ENCODE measurements around the gene DOCK2. TPM values are rescaled to one million over a fixed set of nuclear protein-coding genes. Genes with fewer than 3 reads are reported as not detected.

Gene DOCK2
- total RNA-seq, 1 donor from 2014 or later = 6.5 TPM

DNA sequence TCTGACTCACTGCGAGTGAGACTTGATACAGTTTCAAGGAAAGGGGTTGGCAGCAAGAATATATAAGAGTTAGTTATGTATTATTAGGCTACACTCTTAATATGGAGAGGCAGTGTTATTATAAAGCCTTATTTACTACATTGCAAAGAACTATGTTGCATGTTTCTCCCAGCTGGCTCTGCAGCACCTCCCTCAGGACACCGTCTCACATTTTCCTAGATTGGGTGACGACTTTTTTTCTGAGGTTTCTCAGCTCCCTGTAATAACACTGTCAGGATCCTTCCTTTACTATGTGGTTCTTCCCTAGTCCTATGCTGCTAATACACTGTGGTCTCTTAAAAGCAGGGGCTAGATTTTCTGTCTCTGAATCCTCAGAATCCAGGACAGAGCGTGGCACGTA is 189.5 kb downstream of the DOCK2 start:
- Mint-ChIP-seq H3K4me1 (ENCODE audit: unreplicated experiment) (no peaks in the 10 kb centered on the region), H3K4me3 (ENCODE audit: unreplicated experiment) (no peak overlapping the region), H3K27ac (ENCODE audit: unreplicated experiment) (no peak overlapping the region), H3K9me3 (ENCODE audit: unreplicated experiment) (no peaks in the 10 kb centered on the region), H3K36me3 (ENCODE audit: low read depth, unreplicated experiment) (no peaks in the 10 kb centered on the region), H3K27me3 (ENCODE audit: unreplicated experiment) (no peaks in the 10 kb centered on the region)
- no peak for DNase-seq (ENCODE audit: low spot score)
- TF ChIP-seq, protein P1, sequence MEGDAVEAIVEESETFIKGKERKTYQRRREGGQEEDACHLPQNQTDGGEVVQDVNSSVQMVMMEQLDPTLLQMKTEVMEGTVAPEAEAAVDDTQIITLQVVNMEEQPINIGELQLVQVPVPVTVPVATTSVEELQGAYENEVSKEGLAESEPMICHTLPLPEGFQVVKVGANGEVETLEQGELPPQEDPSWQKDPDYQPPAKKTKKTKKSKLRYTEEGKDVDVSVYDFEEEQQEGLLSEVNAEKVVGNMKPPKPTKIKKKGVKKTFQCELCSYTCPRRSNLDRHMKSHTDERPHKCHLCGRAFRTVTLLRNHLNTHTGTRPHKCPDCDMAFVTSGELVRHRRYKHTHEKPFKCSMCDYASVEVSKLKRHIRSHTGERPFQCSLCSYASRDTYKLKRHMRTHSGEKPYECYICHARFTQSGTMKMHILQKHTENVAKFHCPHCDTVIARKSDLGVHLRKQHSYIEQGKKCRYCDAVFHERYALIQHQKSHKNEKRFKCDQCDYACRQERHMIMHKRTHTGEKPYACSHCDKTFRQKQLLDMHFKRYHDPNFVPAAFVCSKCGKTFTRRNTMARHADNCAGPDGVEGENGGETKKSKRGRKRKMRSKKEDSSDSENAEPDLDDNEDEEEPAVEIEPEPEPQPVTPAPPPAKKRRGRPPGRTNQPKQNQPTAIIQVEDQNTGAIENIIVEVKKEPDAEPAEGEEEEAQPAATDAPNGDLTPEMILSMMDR (IDR thresholded peaks at IDR 0.05; ENCODE audit: unreplicated experiment) = no peak

DNA sequence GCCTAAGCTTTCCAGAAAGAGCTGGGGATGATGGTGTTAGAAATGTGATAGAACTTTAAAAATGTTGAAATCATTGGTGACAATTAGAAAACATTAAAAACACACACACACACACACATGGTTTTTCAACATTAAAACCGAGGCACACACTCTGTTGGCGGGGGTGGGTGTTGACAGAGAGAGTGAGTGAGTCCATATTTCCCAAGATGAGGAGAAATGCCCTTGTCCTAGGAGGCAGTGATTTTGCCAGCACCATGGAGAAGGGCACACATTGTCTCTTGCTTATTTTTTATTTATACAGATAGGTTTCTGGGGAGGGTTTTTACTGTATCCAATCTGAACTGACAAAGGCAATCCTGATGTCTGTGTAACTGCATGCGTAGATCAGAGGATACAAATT is 190.7 kb downstream of the DOCK2 start:
- Mint-ChIP-seq H3K4me3 (ENCODE audit: unreplicated experiment) (no peak overlapping the region), H3K9me3 (ENCODE audit: unreplicated experiment) (no peaks in the 10 kb centered on the region), H3K4me1 (ENCODE audit: unreplicated experiment) (peaks cover 5% of the 10 kb centered on the region), H3K27me3 (ENCODE audit: unreplicated experiment) (no peaks in the 10 kb centered on the region), H3K27ac (ENCODE audit: unreplicated experiment) (no peak overlapping the region), H3K36me3 (ENCODE audit: low read depth, unreplicated experiment) (no peaks in the 10 kb centered on the region)
- TF ChIP-seq, protein P1 (IDR thresholded peaks at IDR 0.05; ENCODE audit: unreplicated experiment) = no peak
- DNase-seq (ENCODE audit: low spot score) = no peak

DNA sequence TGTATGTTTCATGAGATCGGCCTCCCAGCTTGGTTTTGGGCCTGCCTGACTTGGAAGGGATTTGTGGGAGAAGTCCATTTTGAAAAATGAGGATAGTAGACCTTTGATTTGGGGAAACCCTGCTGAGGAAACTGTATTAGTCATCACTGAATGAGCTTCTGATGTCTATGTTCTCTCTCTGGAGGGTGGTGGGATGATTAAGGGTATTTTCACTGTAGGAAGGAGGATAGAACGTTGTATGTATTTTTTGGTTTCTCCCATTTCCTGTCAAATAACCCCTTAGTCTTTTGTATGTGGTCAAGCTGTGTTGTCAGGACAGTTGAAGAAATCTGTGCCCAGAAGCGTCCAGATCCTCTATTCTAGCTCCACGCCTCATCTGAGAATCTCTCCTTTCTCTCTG is 191.3 kb downstream of the DOCK2 start:
- no peak for DNase-seq (ENCODE audit: low spot score)
- Mint-ChIP-seq H3K27me3 (ENCODE audit: unreplicated experiment) (no peaks in the 10 kb centered on the region), H3K4me1 (ENCODE audit: unreplicated experiment) (peaks cover 6% of the 10 kb centered on the region), H3K4me3 (ENCODE audit: unreplicated experiment) (no peak overlapping the region), H3K9me3 (ENCODE audit: unreplicated experiment) (no peaks in the 10 kb centered on the region), H3K36me3 (ENCODE audit: low read depth, unreplicated experiment) (no peaks in the 10 kb centered on the region), H3K27ac (ENCODE audit: unreplicated experiment) (no peak overlapping the region)
- TF ChIP-seq, protein P1 (IDR thresholded peaks at IDR 0.05; ENCODE audit: unreplicated experiment) = no peak

DNA sequence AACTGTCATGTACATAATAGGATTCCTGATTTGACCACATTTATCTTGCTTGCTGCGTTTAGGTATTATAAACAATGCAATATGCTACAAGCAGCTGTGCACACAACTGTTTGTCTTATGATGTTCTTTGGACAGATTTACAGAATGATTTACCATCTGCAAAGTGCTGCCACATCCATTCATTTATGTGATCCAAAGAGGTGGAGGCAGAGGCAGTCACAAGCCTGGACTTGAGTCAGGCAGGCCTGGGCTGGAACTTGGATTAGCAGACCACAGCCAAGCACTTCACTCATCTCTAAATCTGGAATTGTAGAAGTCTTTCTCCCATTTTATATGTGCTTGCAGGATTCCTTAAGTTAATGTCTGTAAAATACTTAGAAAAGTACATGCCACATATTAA is 194.3 kb downstream of the DOCK2 start:
- DNase-seq (ENCODE audit: low spot score) = no peak
- TF ChIP-seq, protein P1 (IDR thresholded peaks at IDR 0.05; ENCODE audit: unreplicated experiment) = no peak
- Mint-ChIP-seq H3K27me3 (ENCODE audit: unreplicated experiment) (no peaks in the 10 kb centered on the region), H3K4me3 (ENCODE audit: unreplicated experiment) (no peak overlapping the region), H3K4me1 (ENCODE audit: unreplicated experiment) (peaks cover 6% of the 10 kb centered on the region), H3K27ac (ENCODE audit: unreplicated experiment) (no peak overlapping the region), H3K36me3 (ENCODE audit: low read depth, unreplicated experiment) (no peaks in the 10 kb centered on the region), H3K9me3 (ENCODE audit: unreplicated experiment) (no peaks in the 10 kb centered on the region)

DNA sequence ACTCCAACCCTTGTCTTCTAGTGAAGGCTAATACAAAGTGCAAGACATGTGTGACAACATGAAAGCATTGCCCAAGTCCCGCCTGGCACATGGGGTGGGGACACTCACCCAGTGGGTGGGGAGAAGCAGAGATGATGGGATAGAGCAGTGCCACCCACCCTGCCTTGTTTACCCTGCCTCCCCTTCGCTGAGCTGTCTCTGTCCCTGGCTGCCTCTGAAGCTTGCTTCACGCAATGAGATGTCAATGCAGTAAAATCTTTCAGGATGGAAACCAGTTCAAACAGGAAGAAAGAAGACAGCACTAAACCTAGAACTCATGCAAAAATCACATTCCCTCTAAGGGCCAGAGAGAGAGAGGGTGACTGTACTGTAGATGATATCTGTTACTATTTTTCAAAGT is 195.2 kb downstream of the DOCK2 start:
- Mint-ChIP-seq H3K36me3 (ENCODE audit: low read depth, unreplicated experiment) (no peaks in the 10 kb centered on the region), H3K27me3 (ENCODE audit: unreplicated experiment) (no peaks in the 10 kb centered on the region), H3K9me3 (ENCODE audit: unreplicated experiment) (no peaks in the 10 kb centered on the region), H3K27ac (ENCODE audit: unreplicated experiment) (no peak overlapping the region), H3K4me3 (ENCODE audit: unreplicated experiment) (no peak overlapping the region), H3K4me1 (ENCODE audit: unreplicated experiment) (peaks cover 6% of the 10 kb centered on the region)
- no peak for DNase-seq (ENCODE audit: low spot score)
- TF ChIP-seq, protein P1 (IDR thresholded peaks at IDR 0.05; ENCODE audit: unreplicated experiment) = no peak

Data from endothelial cell (in vitro differentiated cells).